Uterus (tissue), 2 donors: ENCODE measurements around the gene GOLGA5.

Experiments used
- POLR2A ChIP-seq, 2 donors: fragments of 450-650 bp; IDR thresholded peaks; one replicate each; pipeline ENCODE4 v1.6.1; 2016; ENCODE audit warnings: antibody characterized with exemption in 2 of 2, mild to moderate bottlenecking in 1 of 2, moderate library complexity in 1 of 2
- TF ChIP-seq, protein P1 (sequence below), 4 experiments: fragments of 200-600 bp in 2 of 4; fragments of 450-650 bp in 2 of 4; sonication (generic) in 2 of 4; IDR thresholded peaks; one replicate each; pipeline ENCODE4 v1.5.1; 2016 to 2019; ENCODE audit warnings: antibody characterized with exemption in 4 of 4, mild to moderate bottlenecking in 2 of 4, moderate library complexity in 1 of 4

DNA sequence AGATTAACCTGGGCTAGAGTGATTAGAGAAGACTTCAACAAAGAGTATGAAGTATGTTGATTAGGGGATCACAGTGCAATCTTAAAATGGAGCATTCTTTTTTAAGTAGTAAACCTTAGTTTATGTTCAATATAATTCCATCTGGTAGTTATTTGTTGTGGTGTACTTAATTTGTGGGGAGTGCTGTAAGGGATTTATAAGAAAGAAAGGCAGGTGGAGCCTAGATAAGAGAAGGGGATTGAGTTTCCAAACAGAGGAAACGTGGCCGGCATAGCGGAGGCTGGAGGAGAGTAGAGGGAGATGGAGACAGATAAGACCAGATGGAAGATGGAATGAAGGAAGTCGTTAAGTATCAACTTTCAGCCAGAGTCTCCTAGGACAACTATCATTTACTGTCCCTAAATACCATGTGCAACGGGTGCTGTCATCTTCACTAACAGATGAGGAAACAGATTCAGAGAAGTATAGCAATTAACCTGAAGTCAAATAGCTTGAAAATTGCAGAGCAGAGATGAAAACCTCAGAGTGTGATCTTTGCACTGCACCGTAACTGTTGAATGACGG lies 38.1 kb downstream of the GOLGA5 start:
- no peak for TF ChIP-seq POLR2A (IDR thresholded peaks at IDR 0.05)
- TF ChIP-seq, protein P1, sequence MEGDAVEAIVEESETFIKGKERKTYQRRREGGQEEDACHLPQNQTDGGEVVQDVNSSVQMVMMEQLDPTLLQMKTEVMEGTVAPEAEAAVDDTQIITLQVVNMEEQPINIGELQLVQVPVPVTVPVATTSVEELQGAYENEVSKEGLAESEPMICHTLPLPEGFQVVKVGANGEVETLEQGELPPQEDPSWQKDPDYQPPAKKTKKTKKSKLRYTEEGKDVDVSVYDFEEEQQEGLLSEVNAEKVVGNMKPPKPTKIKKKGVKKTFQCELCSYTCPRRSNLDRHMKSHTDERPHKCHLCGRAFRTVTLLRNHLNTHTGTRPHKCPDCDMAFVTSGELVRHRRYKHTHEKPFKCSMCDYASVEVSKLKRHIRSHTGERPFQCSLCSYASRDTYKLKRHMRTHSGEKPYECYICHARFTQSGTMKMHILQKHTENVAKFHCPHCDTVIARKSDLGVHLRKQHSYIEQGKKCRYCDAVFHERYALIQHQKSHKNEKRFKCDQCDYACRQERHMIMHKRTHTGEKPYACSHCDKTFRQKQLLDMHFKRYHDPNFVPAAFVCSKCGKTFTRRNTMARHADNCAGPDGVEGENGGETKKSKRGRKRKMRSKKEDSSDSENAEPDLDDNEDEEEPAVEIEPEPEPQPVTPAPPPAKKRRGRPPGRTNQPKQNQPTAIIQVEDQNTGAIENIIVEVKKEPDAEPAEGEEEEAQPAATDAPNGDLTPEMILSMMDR (IDR thresholded peaks at IDR 0.05): no peak
